TTC549 (cell line): Measurements from ENCODE around the gene CATSPERZ.

Source experiments
- FAIRE-seq: peaks from 2 replicates; lab custom pipeline; 2012; peaks lifted over from hg19 to GRCh38; lab: Jason Lieb, UNC

Gene CATSPERZ

DNA sequence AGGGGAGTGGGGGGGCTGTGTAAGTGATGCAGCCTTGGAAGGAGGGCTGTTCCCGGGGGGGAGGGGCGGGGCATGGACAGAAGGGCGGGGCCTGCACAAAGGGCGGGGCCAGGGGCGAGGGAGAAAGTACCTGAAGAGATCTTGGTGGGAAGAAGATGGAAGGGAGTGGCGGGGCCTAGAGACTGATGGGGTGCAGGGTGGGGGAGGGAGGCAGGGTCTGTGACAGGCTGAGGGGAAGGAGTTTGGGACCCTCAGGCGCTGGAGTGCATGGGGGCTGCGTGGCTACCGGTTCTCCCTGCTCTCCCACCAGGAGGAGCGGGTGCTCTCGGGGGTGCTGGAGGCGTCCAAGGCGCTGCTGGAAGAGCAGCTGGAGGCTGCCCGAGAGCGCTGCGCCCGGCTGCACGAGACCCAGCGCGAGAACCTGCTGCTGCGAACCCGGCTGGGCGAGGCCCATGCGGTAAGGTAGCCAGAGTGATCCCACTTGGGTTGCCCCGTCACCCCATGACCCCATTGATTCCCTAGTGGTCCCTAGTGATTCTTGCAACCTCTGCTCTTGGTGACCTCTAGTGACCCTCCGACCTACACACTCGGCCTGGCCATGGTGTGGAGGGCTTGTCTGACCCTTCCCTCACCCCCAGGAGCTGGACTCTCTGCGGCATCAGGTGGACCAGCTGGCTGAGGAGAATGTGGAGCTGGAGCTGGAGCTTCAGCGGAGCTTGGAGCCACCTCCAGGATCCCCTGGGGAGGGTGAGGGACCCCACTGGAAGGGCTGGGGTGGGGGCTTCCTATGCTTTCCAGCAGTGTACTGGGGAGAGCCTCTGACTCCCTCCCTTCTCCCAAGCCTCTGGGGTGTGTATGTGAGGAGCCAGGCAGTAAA is 42.9 kb downstream of the CATSPERZ start:
- FAIRE-seq: no peak

DNA sequence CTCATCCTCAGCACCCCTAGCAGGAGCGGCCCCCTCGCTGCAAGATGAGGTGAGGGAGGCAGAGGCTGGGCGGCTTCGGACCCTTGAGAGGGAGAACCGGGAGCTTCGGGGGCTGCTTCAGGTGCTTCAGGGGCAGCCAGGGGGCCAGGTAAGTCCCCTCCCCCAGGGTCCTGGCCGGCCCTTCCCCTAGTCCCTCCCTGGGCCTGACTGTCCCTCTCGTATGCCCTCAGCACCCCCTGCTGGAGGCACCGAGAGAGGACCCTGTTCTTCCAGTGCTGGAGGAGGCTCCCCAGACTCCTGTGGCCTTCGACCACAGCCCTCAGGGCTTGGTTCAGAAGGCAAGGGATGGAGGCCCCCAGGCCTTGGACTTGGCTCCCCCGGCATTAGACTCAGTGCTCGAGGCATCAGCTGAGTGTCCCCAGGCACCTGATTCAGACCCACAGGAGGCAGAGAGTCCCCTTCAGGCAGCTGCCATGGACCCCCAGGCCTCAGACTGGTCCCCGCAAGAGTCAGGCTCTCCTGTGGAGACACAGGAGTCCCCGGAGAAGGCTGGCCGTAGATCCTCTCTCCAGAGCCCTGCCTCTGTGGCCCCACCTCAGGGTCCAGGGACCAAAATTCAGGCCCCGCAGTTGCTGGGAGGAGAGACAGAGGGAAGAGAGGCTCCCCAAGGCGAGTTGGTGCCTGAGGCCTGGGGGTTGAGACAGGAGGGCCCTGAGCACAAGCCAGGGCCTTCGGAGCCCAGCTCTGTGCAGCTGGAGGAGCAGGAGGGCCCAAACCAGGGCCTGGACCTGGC is 43.8 kb downstream of the CATSPERZ start:
- FAIRE-seq: no peak

DNA sequence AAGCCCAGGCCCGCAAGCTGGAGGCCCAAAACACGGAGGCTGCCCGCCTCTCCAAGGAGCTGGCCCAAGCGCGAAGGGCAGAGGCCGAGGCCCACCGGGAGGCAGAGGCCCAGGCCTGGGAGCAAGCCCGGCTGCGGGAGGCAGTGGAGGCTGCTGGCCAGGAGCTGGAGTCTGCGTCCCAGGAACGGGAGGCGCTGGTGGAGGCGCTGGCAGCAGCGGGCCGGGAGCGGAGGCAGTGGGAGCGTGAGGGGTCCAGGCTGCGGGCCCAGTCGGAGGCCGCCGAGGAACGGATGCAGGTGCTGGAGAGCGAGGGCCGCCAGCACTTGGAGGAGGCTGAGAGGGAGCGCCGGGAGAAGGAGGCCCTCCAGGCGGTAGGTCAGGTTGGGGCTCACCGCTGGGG is 44.6 kb downstream of the CATSPERZ start:
- FAIRE-seq: no peak

DNA sequence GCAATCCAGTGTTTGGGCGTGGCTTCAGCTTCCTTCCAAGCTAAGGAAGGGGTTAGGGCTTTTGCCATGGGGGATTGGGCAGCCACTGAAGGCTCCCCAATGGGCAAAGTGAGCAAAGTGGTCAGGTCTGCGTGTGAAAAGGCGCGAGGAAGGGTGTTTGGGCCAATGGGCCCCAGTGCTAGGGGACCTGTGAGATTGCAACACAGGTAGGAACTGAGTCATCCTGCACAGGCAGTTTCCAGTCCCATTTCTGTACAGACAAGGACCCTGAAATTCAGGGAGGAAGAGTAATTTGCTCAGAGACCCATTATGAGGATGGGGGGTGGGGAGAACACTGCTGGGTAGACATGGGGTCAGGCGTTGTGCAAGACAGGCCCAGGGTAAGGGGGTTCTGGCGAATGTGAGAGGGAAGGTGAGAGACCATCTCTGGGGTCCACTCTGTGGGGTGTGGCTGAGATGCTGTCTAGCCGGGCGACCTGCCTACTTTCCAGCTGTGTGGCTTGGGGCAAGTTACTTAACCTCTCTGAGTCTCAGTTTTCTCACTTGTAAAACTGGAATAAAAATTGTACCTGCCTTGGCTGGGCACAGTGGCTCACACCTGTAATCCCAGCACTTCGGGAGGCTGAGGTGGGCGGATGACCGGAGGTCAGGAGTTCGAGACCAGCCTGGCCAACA is 47.2 kb downstream of the CATSPERZ start:
- FAIRE-seq: no peak

DNA sequence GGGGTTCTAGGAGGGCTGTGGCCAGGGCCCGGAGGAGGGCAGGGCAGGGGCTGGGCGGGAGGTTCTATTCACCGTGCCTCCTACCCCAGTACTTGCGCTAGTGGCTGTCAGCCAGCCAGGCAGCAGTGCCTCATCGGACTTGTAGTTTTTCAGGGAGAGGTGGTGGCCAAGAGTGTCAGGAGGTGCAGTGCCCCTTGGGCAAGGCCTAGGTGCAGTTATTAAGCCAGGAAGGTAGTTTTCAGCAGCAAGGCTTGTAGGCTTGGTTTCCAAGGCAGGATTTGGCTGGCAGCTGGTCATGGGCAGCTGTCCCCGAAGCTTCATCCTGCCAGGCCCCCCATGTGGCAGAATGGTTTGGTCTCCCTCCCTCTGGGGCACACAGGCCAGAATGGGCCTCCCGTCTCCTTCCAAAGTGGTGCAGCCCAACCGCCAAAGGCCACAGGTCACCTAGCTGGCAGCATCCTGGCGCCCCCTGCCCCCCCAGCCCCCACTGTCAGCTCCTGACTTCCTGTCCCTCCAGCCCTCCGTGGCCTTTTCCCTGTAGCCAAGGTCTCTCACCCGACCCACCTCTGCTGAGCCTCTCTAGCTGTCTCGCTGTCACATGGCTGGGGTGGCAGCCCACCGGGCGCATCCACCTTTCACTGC is 48.3 kb downstream of the CATSPERZ start:
- FAIRE-seq: no peak

DNA sequence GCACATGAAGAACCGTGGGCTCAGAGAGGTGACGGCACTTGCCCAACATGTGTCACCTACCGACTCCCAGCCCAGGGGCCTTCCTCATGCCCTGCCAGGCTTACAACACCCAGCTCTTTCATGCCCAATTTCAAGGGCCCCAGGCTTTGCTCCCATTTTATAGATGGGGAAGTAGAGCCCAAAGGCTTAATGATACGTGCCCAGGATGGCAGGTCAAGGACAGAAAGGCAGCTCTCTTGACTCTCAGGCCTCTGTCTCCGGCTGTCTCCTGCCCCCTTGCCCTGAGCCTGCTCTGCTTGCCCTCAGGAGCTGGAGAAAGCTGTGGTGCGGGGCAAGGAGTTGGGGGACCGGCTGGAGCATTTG is 48.8 kb downstream of the CATSPERZ start:
- FAIRE-seq: no peak

DNA sequence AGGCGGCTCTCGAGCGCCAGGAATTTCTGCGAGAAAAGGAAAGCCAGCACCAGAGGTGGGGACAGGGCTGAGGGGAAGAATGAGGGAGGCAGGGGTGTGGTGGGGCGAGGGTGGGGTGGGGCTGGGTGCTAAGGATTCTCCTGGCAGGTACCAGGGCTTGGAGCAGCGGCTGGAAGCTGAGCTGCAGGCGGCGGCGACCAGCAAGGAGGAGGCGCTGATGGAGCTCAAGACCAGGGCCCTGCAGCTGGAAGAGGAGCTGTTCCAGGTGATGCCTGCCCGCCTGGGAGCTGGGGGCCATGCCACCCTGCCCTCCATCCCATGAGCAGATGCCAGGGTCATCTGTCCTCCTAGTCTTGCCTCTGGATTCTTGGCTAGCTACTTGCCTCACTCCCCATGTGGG is 49.2 kb downstream of the CATSPERZ start:
- FAIRE-seq: no peak

DNA sequence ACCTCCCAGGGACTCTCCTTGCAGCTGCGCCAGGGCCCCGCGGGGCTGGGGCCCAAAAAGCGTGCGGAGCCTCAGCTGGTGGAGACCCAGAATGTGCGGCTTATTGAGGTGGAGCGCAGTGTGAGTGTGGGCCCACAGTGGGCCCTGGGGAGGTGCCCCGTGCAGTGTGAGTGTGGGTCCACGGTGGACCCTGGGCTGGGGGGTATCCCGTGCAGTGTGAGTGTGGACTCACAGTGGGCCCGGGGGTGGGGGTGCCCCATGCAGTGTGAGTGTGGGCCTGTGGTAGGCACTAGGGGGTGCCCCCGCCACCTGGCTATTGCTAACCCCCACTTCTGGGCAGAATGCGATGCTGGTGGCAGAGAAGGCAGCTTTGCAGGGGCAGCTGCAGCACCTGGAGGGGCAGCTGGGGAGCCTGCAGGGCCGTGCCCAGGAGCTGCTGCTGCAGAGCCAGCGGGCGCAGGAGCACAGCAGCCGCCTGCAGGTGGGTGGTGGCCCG is 51.0 kb downstream of the CATSPERZ start:
- FAIRE-seq: no peak

DNA sequence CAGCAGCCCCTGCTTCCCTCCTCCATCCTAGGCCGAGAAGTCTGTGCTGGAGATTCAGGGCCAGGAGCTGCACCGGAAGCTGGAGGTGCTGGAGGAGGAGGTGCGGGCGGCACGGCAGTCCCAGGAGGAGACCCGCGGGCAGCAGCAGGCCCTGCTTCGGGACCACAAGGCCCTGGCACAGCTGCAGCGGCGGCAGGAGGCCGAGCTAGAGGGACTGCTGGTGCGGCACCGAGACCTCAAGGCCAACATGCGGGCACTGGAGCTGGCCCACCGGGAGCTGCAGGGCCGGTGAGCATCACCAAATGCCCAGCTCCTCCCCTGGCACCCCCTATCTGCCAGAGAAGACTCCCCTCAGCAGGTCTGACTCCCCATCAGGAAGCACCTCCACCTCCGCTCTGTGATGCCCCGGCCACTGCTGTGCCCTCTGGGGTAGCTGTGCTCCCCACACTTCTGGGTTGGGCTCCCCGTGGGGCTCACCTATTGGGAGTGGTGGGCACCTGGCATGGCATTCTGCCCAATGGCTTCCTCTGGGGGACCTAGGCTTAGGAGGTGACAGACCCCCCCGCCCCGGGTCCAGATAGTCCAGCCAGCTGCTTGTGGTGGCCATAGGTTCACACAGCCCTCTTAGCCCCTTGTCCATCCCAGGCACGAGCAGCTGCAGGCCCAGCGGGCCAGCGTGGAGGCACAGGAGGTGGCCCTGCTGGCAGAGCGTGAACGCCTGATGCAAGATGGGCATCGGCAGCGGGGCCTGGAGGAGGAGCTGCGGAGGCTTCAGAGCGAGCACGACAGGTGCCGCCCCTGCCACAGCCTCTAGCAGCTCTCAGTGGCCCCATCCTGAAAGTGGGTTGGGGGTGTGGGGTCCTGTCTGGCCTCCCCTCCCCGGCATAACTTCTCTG is 52.2 kb downstream of the CATSPERZ start:
- FAIRE-seq: no peak

DNA sequence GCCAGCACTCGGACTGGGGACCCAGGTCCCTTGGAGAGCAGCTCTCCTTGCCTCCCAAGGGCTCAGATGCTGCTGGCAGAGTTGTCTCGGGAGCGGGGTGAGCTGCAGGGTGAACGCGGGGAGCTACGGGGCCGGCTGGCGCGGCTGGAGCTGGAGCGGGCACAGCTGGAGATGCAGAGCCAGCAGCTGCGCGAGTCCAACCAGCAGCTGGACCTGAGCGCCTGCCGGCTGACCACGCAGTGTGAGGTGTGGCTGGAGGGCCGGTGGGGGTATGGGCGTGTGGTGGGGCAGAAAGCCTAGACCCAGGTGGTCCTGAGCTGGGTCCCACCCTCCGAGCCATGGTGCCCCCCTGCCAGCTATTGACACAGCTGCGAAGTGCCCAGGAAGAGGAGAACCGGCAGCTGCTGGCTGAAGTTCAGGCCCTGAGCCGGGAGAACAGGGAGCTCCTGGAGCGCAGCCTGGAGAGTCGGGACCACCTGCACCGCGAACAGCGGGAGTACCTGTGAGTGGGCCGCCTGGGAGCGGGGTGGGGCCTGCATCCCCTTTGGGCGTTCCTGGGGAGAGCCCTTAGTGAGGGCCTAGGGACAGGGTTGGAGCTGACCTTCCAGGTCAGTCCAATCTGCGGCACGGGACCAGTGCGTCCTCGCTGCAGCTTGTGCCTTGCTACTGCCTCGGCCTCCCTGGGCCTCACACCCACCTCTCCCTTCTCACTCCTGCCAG is 53.0 kb downstream of the CATSPERZ start:
- FAIRE-seq: no peak

DNA sequence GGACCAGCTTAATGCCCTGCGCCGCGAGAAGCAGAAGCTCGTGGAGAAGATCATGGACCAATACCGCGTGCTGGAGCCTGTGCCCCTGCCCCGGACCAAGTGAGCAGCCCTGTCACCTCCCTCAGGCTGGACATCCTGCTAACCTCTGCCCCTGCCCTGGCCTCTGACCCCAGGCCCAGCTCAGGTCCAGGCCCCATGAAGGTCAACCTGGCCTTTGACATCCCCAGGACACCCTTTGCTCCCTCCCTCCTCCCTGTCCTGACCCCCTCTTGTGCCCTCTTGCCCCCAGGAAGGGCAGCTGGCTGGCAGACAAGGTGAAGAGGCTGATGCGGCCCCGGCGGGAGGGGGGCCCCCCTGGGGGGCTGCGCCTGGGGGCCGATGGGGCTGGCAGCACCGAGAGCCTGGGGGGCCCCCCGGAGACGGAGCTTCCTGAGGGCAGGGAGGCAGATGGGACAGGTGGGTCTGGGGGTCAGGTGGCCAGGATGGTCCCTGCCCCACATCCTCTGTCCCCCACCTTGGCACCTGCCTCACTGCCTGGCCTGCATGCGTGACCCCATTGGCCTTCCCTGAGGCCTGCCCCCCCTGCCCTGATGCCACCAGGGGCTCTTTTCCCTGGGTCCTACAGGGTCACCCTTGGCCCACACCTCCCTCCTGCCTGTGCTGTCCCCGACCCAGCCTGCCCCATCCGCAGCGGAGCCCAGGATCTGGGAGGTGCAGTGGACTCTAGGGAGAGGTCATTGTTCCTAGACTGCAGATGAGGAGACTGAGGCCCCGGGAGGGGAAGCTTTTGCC is 53.8 kb downstream of the CATSPERZ start:
- no peak for FAIRE-seq
